LNCAP (cell line): ENCODE measurements around the gene PMM2.

Source experiments
- TF ChIP-seq, protein P1 (sequence below): fragments of 450-650 bp; IDR thresholded peaks from 2 replicates; pipeline ENCODE4 v1.5.1; 2017; ENCODE audit warnings: mild to moderate bottlenecking

Gene PMM2

GRCh38 chr16:8867216-8867931 is 69.7 kb downstream of the PMM2 start:
- TF ChIP-seq, protein P1, sequence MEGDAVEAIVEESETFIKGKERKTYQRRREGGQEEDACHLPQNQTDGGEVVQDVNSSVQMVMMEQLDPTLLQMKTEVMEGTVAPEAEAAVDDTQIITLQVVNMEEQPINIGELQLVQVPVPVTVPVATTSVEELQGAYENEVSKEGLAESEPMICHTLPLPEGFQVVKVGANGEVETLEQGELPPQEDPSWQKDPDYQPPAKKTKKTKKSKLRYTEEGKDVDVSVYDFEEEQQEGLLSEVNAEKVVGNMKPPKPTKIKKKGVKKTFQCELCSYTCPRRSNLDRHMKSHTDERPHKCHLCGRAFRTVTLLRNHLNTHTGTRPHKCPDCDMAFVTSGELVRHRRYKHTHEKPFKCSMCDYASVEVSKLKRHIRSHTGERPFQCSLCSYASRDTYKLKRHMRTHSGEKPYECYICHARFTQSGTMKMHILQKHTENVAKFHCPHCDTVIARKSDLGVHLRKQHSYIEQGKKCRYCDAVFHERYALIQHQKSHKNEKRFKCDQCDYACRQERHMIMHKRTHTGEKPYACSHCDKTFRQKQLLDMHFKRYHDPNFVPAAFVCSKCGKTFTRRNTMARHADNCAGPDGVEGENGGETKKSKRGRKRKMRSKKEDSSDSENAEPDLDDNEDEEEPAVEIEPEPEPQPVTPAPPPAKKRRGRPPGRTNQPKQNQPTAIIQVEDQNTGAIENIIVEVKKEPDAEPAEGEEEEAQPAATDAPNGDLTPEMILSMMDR, result no peak

GRCh38 chr16:8867932-8868415 is 70.3 kb downstream of the PMM2 start:
- TF ChIP-seq, protein P1, result no peak

GRCh38 chr16:8868416-8869211 is 71.0 kb downstream of the PMM2 start, which contains the start of gene CARHSP1:
CARHSP1 (minus strand) TSS chr16:8869006; CDS start chr16:8859328, 9,678 bp downstream.
- TF ChIP-seq, protein P1, result no peak

GRCh38 chr16:8869212-8869987 is 71.8 kb downstream of the PMM2 start:
- TF ChIP-seq, protein P1, result no peak

- TF ChIP-seq, protein P1, result no peak
Observed at GRCh38 chr16:8872071-8872470, 74.4 kb downstream of the PMM2 start.

DNA sequence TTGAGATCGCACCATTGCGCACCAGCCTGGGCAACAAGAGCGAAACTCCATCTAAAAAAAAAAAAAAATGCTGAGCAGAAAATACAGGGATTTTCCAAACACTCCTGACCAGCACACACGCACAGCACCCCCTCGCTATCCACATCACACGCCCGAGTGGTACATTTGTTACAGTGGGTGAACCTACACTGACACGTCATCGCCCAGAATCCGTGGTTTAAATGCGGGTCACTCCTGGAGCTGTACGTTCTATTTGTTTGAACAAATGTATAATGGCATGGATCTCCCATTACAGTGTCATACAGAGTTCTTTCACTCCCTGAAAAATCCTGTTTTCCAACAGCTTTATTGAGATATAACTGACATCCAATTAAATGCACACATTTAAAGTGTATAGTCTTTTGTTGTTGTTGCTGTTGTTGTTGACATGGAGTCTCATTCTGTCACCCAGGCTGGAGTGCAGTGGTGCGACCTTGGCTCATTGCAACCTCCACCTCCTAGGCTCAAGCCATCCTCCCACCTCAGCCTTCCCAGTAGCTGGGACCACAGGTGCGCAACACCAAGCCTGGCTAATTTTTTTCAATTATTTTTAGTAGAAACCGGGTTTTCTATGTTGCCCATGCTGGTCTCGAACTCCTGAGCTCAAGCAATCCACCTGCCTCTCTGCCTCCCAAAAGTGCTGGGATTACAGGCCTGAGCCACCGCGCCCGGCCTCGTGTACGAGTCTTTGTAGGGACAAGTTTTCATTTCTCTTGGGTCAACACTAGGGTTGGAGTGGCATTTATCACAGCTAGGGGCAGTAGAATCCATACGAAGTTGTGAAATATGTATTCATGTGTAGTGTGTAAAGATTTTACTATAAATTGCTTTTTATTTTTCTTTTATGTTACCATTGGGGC is 75.6 kb downstream of the PMM2 start:
- TF ChIP-seq, protein P1, result no peak
